ENCODE results near the gene TASP1. TPM values are rescaled to one million over a fixed set of nuclear protein-coding genes. Genes with fewer than 3 reads are reported as not detected.

Gene TASP1
- polyA plus RNA-seq, 1 donor from 2014 or later: 20.2 TPM

DNA sequence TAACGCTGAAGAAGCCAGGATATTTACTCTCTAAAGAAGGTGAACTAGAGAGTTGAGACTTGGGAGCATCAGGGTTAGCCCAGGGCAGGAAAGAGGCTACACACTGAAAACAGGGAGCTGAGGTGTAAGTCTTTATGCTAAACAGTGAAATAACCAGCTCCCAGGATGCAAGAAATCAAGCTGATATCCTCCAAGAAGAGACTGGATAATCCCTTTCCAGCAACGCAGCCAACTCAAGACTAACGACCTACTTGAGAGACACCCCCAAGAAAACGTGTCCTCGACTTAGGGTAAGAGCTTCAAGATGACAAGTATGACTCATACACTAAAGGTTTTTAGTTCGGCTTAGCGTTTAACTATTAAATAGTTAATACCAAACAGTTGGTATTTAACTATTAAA is 202.2 kb downstream of the TASP1 start:
- TF ChIP-seq EP300 (conservative IDR thresholded peaks at IDR 0.05; ENCODE audit: poor library complexity, severe bottlenecking) (no peak), MXI1 (conservative IDR thresholded peaks at IDR 0.05; ENCODE audit: poor library complexity, severe bottlenecking) (no peak), POLR2AphosphoS5 (IDR thresholded peaks at IDR 0.05) (no peak), EZH2 (IDR thresholded peaks at IDR 0.05; ENCODE audit: borderline replicate concordance, insufficient read depth, low read length, poor library complexity, severe bottlenecking) (no peak), SMC3 (conservative IDR thresholded peaks at IDR 0.05; ENCODE audit: poor library complexity) (no peak)
- TF ChIP-seq, protein P1, sequence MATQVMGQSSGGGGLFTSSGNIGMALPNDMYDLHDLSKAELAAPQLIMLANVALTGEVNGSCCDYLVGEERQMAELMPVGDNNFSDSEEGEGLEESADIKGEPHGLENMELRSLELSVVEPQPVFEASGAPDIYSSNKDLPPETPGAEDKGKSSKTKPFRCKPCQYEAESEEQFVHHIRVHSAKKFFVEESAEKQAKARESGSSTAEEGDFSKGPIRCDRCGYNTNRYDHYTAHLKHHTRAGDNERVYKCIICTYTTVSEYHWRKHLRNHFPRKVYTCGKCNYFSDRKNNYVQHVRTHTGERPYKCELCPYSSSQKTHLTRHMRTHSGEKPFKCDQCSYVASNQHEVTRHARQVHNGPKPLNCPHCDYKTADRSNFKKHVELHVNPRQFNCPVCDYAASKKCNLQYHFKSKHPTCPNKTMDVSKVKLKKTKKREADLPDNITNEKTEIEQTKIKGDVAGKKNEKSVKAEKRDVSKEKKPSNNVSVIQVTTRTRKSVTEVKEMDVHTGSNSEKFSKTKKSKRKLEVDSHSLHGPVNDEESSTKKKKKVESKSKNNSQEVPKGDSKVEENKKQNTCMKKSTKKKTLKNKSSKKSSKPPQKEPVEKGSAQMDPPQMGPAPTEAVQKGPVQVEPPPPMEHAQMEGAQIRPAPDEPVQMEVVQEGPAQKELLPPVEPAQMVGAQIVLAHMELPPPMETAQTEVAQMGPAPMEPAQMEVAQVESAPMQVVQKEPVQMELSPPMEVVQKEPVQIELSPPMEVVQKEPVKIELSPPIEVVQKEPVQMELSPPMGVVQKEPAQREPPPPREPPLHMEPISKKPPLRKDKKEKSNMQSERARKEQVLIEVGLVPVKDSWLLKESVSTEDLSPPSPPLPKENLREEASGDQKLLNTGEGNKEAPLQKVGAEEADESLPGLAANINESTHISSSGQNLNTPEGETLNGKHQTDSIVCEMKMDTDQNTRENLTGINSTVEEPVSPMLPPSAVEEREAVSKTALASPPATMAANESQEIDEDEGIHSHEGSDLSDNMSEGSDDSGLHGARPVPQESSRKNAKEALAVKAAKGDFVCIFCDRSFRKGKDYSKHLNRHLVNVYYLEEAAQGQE (IDR thresholded peaks at IDR 0.05; ENCODE audit: borderline replicate concordance): no peak
- TF ChIP-seq, protein P2, sequence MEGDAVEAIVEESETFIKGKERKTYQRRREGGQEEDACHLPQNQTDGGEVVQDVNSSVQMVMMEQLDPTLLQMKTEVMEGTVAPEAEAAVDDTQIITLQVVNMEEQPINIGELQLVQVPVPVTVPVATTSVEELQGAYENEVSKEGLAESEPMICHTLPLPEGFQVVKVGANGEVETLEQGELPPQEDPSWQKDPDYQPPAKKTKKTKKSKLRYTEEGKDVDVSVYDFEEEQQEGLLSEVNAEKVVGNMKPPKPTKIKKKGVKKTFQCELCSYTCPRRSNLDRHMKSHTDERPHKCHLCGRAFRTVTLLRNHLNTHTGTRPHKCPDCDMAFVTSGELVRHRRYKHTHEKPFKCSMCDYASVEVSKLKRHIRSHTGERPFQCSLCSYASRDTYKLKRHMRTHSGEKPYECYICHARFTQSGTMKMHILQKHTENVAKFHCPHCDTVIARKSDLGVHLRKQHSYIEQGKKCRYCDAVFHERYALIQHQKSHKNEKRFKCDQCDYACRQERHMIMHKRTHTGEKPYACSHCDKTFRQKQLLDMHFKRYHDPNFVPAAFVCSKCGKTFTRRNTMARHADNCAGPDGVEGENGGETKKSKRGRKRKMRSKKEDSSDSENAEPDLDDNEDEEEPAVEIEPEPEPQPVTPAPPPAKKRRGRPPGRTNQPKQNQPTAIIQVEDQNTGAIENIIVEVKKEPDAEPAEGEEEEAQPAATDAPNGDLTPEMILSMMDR (IDR thresholded peaks at IDR 0.05; ENCODE audit: poor library complexity, severe bottlenecking): no peak
- Histone ChIP-seq H3K36me3 (ENCODE audit: insufficient read depth, low read length) (no peaks in the 10 kb centered on the region), H3K9me2 (ENCODE audit: insufficient read depth, low read length) (no peaks in the 10 kb centered on the region), H3K27ac (ENCODE audit: low read length) (no peak overlapping the region), H3K9me3 (ENCODE audit: low read length) (no peaks in the 10 kb centered on the region), H2AFZ (ENCODE audit: low read depth, low read length) (no peak overlapping the region), H3K27me3 (ENCODE audit: insufficient read depth, low read depth, low read length) (no peaks in the 10 kb centered on the region), H3K9ac (ENCODE audit: low read length) (no peak overlapping the region), H3K79me2 (replicated peaks; ENCODE audit: insufficient read depth, low read length) (no peaks in the 10 kb centered on the region), H3F3A (ENCODE audit: insufficient read depth, low read length, poor library complexity, severe bottlenecking) (no peaks in the 10 kb centered on the region), H4K20me1 (ENCODE audit: insufficient read depth) (no peaks in the 10 kb centered on the region), H3K4me2 (ENCODE audit: low read length) (no peak overlapping the region), H3K4me3 (ENCODE audit: low read length) (no peak overlapping the region)

DNA sequence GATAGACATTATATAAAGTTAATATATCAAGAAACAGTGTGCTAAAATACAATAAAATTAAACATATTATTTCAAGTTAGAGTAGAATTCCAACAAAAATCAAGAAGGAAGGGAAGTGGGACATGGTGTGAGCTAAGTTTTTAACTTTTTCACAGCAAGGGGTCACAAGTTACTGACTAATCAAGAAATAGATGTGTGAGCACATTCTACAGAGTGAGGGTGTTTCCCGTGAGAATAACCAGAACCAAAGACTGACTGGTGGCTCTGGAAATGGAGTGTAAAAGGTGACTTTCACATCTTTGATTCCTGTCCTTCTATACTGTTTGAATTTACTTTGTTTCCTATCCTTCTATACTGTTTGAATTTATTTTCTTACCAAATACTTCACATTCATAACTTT is 206.6 kb downstream of the TASP1 start:
- H3K4me3 ChIP-seq (ENCODE audit: low read length): no peak overlapping the region
- no peaks in the 10 kb centered on the region for H4K20me1 ChIP-seq (ENCODE audit: insufficient read depth)
- H3F3A ChIP-seq (ENCODE audit: insufficient read depth, low read length, poor library complexity, severe bottlenecking): no peaks in the 10 kb centered on the region
- no peaks in the 10 kb centered on the region for H3K9me2 ChIP-seq (ENCODE audit: insufficient read depth, low read length)
- no peaks in the 10 kb centered on the region for H3K27me3 ChIP-seq (ENCODE audit: insufficient read depth, low read depth, low read length)
- no peak overlapping the region for H3K4me2 ChIP-seq (ENCODE audit: low read length)
- no peak overlapping the region for H2AFZ ChIP-seq (ENCODE audit: low read depth, low read length)
- no peaks in the 10 kb centered on the region for H3K9me3 ChIP-seq (ENCODE audit: low read length)
- TF ChIP-seq, protein P1 (IDR thresholded peaks at IDR 0.05; ENCODE audit: borderline replicate concordance): no peak
- no peak for TF ChIP-seq EZH2 (IDR thresholded peaks at IDR 0.05; ENCODE audit: borderline replicate concordance, insufficient read depth, low read length, poor library complexity, severe bottlenecking)
- no peak for TF ChIP-seq MXI1 (conservative IDR thresholded peaks at IDR 0.05; ENCODE audit: poor library complexity, severe bottlenecking)
- TF ChIP-seq SMC3 (conservative IDR thresholded peaks at IDR 0.05; ENCODE audit: poor library complexity): no peak
- no peak for TF ChIP-seq RAD21 (conservative IDR thresholded peaks at IDR 0.05)
- no peak for TF ChIP-seq TAF1 (IDR thresholded peaks at IDR 0.05; ENCODE audit: low read depth)
- TF ChIP-seq, protein P2 (IDR thresholded peaks at IDR 0.05; ENCODE audit: poor library complexity, severe bottlenecking): no peak
- TF ChIP-seq EP300 (conservative IDR thresholded peaks at IDR 0.05; ENCODE audit: poor library complexity, severe bottlenecking): no peak
- no peak overlapping the region for H3K9ac ChIP-seq (ENCODE audit: low read length)
- H3K36me3 ChIP-seq (ENCODE audit: insufficient read depth, low read length): no peaks in the 10 kb centered on the region
- no peak overlapping the region for H3K27ac ChIP-seq (ENCODE audit: low read length)
- H3K79me2 ChIP-seq (replicated peaks; ENCODE audit: insufficient read depth, low read length): no peaks in the 10 kb centered on the region

All from neural cell (in vitro differentiated cells).